HL-60 (cell line): ENCODE data around the gene ERF.

ENCODE experiments used
- CTCF ChIP-seq: IDR thresholded peaks from one replicate; pipeline ENCODE4 v1.5.1; 2011; ENCODE audit warnings: low read length, control low read depth, inconsistent platforms; ENCODE audit not compliant: insufficient read depth
- POLR2AphosphoS5 ChIP-seq: IDR thresholded peaks from 2 replicates; pipeline ENCODE4 v1.6.1; 2012; ENCODE audit warnings: low read depth

GRCh38 chr19:42290523-42291434 is 35.9 kb upstream of the ERF start:
- no peak for TF ChIP-seq POLR2AphosphoS5
- peak; percentile 30 for TF ChIP-seq CTCF
